A549 treated with ZK216348 at 1 μM for 4 hours (cell line): ENCODE results near the gene DDX1. TPM values are rescaled to one million over a fixed set of nuclear protein-coding genes. Genes with fewer than 3 reads are reported as not detected.

Experiments
- total RNA-seq: library from RNA; stranded (reverse); fragments of 200-300 nt; extraction: Qiagen RNA extraction; gene quantifications from 5 replicates; pipeline ENCODE4 v1.2.3, GENCODE V29; 2022; ENCODE audit warnings: low read depth

Gene DDX1
- total RNA-seq: 119 to 170 TPM (median 131 TPM) in 5 replicates

DNA sequence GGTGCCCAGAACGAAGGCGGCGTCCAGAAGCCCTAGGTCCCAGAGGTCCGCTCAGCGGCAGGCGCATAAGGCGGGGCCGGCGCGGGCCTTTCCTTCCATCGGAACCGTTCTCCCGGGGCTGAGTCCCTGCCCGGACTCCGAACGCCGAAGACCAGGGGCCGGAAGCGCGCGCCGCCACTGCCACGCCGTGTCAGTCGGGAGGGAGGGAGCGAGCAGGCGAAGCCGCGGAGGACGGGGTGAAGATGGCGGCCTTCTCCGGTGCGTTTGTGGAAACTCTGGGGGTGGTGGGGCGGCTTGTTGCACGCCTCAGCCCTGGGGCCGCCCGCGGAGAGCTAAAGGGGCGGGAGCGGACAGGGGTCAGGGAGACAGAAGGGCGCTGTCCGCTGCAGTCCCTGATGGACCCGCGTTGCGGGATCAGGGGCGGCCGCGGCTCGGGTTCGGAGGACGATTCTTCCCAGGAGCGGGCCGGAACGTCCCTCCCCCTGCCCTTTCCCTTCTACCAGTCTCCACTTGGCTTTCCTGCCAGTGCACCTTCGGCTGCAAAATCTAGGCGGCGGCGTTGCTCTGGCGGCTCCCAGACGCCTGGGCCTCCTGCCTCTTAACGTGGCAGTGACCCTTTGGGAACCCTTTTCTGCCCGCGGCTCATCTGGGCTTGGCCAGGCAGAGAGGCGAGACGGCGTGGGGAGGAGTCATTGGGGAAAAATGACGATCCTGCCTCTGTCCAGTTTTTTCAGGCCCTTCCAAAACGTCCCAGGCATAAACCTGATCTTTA is at the start of gene DDX1:
TSS of gene DDX1 (plus strand) at position 177 of the 772 bp plus-strand sequence. CDS start at position 243, 66 bp downstream.

GRCh38 chr2:15560988-15561573 is 30.6 kb upstream of the DDX1 start, which contains the start of gene NBAS:
TSS of gene NBAS (minus strand) at chr2:15561334. CDS start at chr2:15561304, 30 bp downstream.

Other genes starting within 250 kb of the DDX1 start
- gene NBAS, start 30.5 kb upstream of the DDX1 start, total RNA-seq: 13.5 to 16.4 TPM (median 16.2 TPM) in 5 replicates